Measurements from ENCODE around the gene MTR.

Gene MTR

DNA sequence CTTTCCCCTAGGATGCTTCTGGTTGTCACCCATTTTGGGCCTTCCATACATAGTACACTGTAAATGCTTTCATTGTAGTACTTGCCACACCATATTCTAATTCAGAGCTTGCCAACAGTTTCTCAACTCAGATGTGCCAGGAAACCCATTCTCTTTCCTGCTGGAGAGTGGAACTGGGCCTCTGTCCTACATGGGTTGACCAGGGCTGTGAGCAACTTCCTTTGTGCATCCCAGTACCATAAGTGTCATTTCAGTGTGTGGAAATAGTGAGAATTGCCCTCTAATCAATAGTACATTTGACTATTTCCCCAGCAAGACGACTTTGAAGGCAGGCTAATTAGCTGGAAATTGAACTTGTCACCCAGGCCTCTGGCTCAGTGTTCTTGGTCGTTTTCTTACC is 74.8 kb downstream of the MTR start:
- TF ChIP-seq, protein P1, sequence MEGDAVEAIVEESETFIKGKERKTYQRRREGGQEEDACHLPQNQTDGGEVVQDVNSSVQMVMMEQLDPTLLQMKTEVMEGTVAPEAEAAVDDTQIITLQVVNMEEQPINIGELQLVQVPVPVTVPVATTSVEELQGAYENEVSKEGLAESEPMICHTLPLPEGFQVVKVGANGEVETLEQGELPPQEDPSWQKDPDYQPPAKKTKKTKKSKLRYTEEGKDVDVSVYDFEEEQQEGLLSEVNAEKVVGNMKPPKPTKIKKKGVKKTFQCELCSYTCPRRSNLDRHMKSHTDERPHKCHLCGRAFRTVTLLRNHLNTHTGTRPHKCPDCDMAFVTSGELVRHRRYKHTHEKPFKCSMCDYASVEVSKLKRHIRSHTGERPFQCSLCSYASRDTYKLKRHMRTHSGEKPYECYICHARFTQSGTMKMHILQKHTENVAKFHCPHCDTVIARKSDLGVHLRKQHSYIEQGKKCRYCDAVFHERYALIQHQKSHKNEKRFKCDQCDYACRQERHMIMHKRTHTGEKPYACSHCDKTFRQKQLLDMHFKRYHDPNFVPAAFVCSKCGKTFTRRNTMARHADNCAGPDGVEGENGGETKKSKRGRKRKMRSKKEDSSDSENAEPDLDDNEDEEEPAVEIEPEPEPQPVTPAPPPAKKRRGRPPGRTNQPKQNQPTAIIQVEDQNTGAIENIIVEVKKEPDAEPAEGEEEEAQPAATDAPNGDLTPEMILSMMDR (IDR thresholded peaks at IDR 0.05; ENCODE audit: borderline replicate concordance, control extremely low read depth, extremely low read depth, insufficient read depth, missing control alignments) = no peak
- DNase-seq (ENCODE audit: low spot score) = no peak
- in situ Hi-C loops (cut with MboI; ENCODE audit: low sequenced_read_pairs, unreplicated experiment) = loop anchor here (25.0 kb wide), 2 partner anchors 258 to 758 kb away; partner anchors contain the start of gene HEATR1

DNA sequence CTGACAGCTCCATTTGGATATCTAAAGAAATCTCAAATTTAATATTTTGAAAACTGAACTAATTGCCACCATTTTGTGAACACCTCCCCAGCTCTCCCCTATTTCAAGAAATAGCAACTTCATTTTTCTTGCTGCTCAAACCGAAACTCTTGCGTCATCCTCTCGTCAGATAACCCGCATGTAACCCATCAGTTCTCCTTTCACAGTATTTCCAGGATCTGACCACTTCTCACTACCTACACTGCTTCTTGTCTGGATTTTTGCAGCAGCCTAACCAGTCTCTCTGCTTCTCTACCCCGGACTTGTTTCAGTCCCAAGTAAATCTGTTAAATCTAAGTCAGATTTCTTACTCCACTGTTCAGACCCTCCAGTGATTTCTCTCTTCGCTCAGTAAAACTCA is 75.6 kb downstream of the MTR start:
- TF ChIP-seq, protein P1 (IDR thresholded peaks at IDR 0.05; ENCODE audit: borderline replicate concordance, control extremely low read depth, extremely low read depth, insufficient read depth, missing control alignments) = no peak
- in situ Hi-C loops (cut with MboI; ENCODE audit: low sequenced_read_pairs, unreplicated experiment) = loop anchor here (25.0 kb wide), 2 partner anchors 258 to 758 kb away; partner anchors contain the start of gene HEATR1
- DNase-seq (ENCODE audit: low spot score) = no peak

DNA sequence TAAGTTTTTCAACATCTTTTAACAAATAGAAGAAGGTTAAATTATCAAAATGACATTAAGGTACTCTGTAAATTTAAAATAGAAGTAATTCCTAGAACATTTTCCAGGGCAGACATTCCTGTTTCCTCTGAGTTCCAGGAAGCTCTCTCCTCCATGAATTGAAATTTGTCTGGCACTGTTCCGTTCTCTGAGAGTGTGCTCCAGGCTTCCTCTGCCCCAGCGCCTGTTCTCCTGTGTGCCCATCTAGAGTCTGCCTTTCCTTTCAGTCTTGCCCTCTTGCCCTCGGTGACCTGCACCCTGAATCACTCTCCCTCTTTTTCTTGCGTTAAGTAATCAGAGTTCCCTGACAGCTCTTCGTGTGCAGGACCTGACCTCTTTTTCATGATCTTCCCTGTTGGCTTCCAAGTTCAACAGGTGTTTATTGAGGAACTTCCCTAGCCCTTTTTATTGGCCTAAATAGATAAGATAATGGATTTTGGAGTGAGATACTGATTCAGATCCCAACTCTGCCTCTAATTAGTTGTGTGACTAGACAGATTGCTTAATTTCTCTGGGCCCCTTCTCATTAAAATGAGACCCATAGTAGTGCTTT is 77.1 kb downstream of the MTR start:
- in situ Hi-C loops (cut with MboI; ENCODE audit: low sequenced_read_pairs, unreplicated experiment) = loop anchor here (25.0 kb wide), 2 partner anchors 260 to 760 kb away; partner anchors contain the start of gene HEATR1
- TF ChIP-seq, protein P1 (IDR thresholded peaks at IDR 0.05; ENCODE audit: borderline replicate concordance, control extremely low read depth, extremely low read depth, insufficient read depth, missing control alignments) = no peak
- no peak for DNase-seq (ENCODE audit: low spot score)

DNA sequence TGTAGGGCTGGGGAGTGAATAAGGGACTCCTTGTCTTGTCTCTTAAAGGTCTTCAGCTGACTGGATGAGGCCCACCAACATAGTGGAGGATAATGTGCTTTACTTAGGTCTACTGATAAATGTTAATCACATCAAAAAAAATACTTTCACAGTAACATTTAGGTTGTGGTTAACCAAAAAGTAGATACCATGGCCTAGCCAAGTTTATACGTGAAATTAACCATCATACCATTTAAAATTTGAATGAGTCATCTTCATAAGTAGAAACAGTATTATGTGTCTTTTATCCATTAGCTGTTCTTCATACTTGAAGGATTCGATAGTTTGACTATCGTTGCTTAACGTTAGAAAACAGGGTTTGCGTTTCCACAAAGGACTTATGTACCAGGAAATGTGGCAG is 80.9 kb downstream of the MTR start:
- DNase-seq (ENCODE audit: low spot score) = no peak
- in situ Hi-C loops (cut with MboI; ENCODE audit: low sequenced_read_pairs, unreplicated experiment) = no loop called here
- TF ChIP-seq, protein P1 (IDR thresholded peaks at IDR 0.05; ENCODE audit: borderline replicate concordance, control extremely low read depth, extremely low read depth, insufficient read depth, missing control alignments) = no peak

DNA sequence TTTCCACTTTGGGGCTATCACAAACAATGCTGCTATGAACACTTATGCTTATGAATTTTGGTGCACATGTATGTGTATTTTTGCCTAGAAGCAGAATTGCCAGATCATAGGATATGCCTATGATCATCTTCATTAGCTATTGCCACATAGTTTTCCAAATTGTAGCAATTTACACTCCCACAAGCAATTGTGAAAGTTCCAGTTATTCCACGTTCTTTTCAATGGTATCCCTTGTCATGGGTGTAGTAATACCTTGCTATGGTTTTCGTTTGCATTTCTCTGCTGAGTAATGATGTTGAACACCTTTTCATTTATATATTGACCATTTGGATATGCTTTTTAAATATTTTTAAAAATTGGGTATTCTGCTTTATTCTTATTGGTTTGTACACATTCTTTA is 82.6 kb downstream of the MTR start:
- no peak for DNase-seq (ENCODE audit: low spot score)
- TF ChIP-seq, protein P1 (IDR thresholded peaks at IDR 0.05; ENCODE audit: borderline replicate concordance, control extremely low read depth, extremely low read depth, insufficient read depth, missing control alignments) = no peak
- in situ Hi-C loops (cut with MboI; ENCODE audit: low sequenced_read_pairs, unreplicated experiment) = no loop called here

DNA sequence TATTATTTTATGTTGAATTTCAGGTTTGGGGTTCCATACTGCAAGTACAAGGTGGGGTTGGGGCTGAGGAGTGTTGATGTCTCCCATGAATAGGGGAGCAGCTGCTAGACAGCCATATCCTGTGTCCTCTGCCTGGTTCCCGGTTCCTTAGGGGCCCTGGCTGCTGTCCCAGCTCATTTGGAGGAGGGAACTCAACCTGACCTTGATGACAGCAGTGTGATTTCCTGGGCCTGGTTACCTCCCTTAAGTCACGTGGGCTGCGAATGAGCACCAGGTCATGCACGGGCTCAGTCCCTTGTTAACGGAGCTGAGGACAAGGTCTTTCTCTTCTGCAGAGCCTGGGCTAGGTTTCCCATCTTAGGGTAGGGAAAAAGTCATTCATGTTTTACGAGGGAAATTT is 85.1 kb downstream of the MTR start:
- in situ Hi-C loops (cut with MboI; ENCODE audit: low sequenced_read_pairs, unreplicated experiment) = no loop called here
- TF ChIP-seq, protein P1 (IDR thresholded peaks at IDR 0.05; ENCODE audit: borderline replicate concordance, control extremely low read depth, extremely low read depth, insufficient read depth, missing control alignments) = no peak
- DNase-seq (ENCODE audit: low spot score) = no peak
